ENCODE data around the gene CFAP90. TPM values are rescaled to one million over a fixed set of nuclear protein-coding genes. Genes with fewer than 3 reads are reported as not detected.

The CFAP90 gene
- total RNA-seq, 1 donor from 2014 or later: not detected

GRCh38 chr5:7878381-7878873 lies 27.5 kb upstream of the CFAP90 start:
- H3K27me3 ChIP-seq (ENCODE audit: control insufficient read depth, insufficient read depth, low read length): no peaks in the 10 kb centered on the region
- no peak for TF ChIP-seq CTCF (IDR thresholded peaks at IDR 0.05; ENCODE audit: insufficient read depth, low read length, severe bottlenecking)
- no peak for FAIRE-seq
- H3K4me3 ChIP-seq (ENCODE audit: low read depth, low read length): no peak overlapping the region
- peak; percentile 82 for DNase-seq (ENCODE audit: low read depth)
- H3K36me3 ChIP-seq (ENCODE audit: control insufficient read depth, insufficient read depth, low read length): peaks cover 20% of the 10 kb centered on the region

GRCh38 chr5:7877851-7878250 lies 26.9 kb upstream of the CFAP90 start:
- TF ChIP-seq CTCF (IDR thresholded peaks at IDR 0.05; ENCODE audit: insufficient read depth, low read length, severe bottlenecking): no peak
- no peak for FAIRE-seq
- no peak for DNase-seq (ENCODE audit: low read depth)
- Histone ChIP-seq H3K36me3 (ENCODE audit: control insufficient read depth, insufficient read depth, low read length) (peaks cover 21% of the 10 kb centered on the region), H3K4me3 (ENCODE audit: low read depth, low read length) (no peak overlapping the region), H3K27me3 (ENCODE audit: control insufficient read depth, insufficient read depth, low read length) (no peaks in the 10 kb centered on the region)

GRCh38 chr5:7876867-7877266 lies 25.9 kb upstream of the CFAP90 start:
- peaks cover 21% of the 10 kb centered on the region for H3K36me3 ChIP-seq (ENCODE audit: control insufficient read depth, insufficient read depth, low read length)
- TF ChIP-seq CTCF (IDR thresholded peaks at IDR 0.05; ENCODE audit: insufficient read depth, low read length, severe bottlenecking): no peak
- peak; percentile 70 for DNase-seq (ENCODE audit: low read depth)

GRCh38 chr5:7875151-7875550 lies 24.2 kb upstream of the CFAP90 start:
- no peak for DNase-seq (ENCODE audit: low read depth)

More at GRCh38 chr5:7876867-7877266, 25.9 kb upstream of the CFAP90 start:
- Histone ChIP-seq H3K27me3 (ENCODE audit: control insufficient read depth, insufficient read depth, low read length) (no peaks in the 10 kb centered on the region), H3K4me3 (ENCODE audit: low read depth, low read length) (no peak overlapping the region)
- FAIRE-seq: no peak

GRCh38 chr5:7874639-7875038 lies 23.7 kb upstream of the CFAP90 start:
- Histone ChIP-seq H3K36me3 (ENCODE audit: control insufficient read depth, insufficient read depth, low read length) (peaks cover 12% of the 10 kb centered on the region), H3K27me3 (ENCODE audit: control insufficient read depth, insufficient read depth, low read length) (no peaks in the 10 kb centered on the region), H3K4me3 (ENCODE audit: low read depth, low read length) (no peak overlapping the region)
- TF ChIP-seq CTCF (IDR thresholded peaks at IDR 0.05; ENCODE audit: insufficient read depth, low read length, severe bottlenecking): no peak
- FAIRE-seq (no peak), DNase-seq (ENCODE audit: low read depth) (no peak)

More at GRCh38 chr5:7875151-7875550, 24.2 kb upstream of the CFAP90 start:
- TF ChIP-seq CTCF (IDR thresholded peaks at IDR 0.05; ENCODE audit: insufficient read depth, low read length, severe bottlenecking): no peak
- Histone ChIP-seq H3K4me3 (ENCODE audit: low read depth, low read length) (no peak overlapping the region), H3K36me3 (ENCODE audit: control insufficient read depth, insufficient read depth, low read length) (peaks cover 13% of the 10 kb centered on the region), H3K27me3 (ENCODE audit: control insufficient read depth, insufficient read depth, low read length) (no peaks in the 10 kb centered on the region)
- no peak for FAIRE-seq

- no peak for TF ChIP-seq CTCF (IDR thresholded peaks at IDR 0.05; ENCODE audit: insufficient read depth, low read length, severe bottlenecking)
- DNase-seq (ENCODE audit: low read depth): no peak
- FAIRE-seq: no peak
- H3K27me3 ChIP-seq (ENCODE audit: control insufficient read depth, insufficient read depth, low read length): no peaks in the 10 kb centered on the region
- no peak overlapping the region for H3K4me3 ChIP-seq (ENCODE audit: low read depth, low read length)
- peaks cover 9% of the 10 kb centered on the region for H3K36me3 ChIP-seq (ENCODE audit: control insufficient read depth, insufficient read depth, low read length)
Measured at GRCh38 chr5:7873216-7873615, 22.3 kb upstream of the CFAP90 start.
